GM12878 (cell line): ENCODE results near the gene GALR1. TPM values are rescaled to one million over a fixed set of nuclear protein-coding genes. Genes with fewer than 3 reads are reported as not detected.

Source experiments
- ATAC-seq: fragments of 200-7000 bp; cut with Tn5 transposase; 3 replicates; pipeline ENCODE4 v1.9.1; 2020; ENCODE audit warnings: mild to moderate bottlenecking, moderate library complexity
- BruUV-seq: library from RNA; stranded (reverse); fragments of 400-500 nt; replicated peaks from 2 replicates; lab custom pipeline; 2021; lab: Mats Ljungman, UMichigan
- CTCF ChIA-PET: fragments of 300-600 bp; sonication (Branson Sonifier 250); formaldehyde crosslinking; extraction: SDS; loops from one replicate; lab custom pipeline; 2021; ENCODE audit warnings: inconsistent platforms; lab: Yijun Ruan, JAX
- POLR2A ChIA-PET: fragments of 350-600 bp; formaldehyde crosslinking; extraction: SDS; loops from one replicate; lab custom pipeline; 2021; ENCODE audit warnings: inconsistent platforms; lab: Charles Lee
- RAD21 ChIA-PET: fragments of 300-600 bp; sonication (Branson Sonifier 250); formaldehyde crosslinking; loops from one replicate; lab custom pipeline; 2023; ENCODE audit warnings: antibody characterized with exemption; ENCODE audit not compliant: unreplicated experiment; lab: Charles Lee
- SMC1A ChIA-PET: fragments of 300-600 bp; sonication (Branson Sonifier 250); formaldehyde crosslinking; loops from one replicate; lab custom pipeline; 2023; ENCODE audit not compliant: unreplicated experiment, uncharacterized antibody; lab: Charles Lee
- DNase-seq: peaks from one replicate; pipeline ENCODE4 v3.0.0-alpha.2; 2011; ENCODE audit warnings: low read depth, low spot score
- FAIRE-seq: peaks from 3 replicates; lab custom pipeline; 2011; peaks lifted over from hg19 to GRCh38; lab: Jason Lieb, UNC
- H2AFZ ChIP-seq: 2 replicates; pipeline ENCODE4 v1.6.0; 2011; ENCODE audit warnings: low read depth, low read length, control low read depth; ENCODE audit not compliant: control insufficient read depth
- H3K27ac ChIP-seq: 2 replicates; pipeline ENCODE4 v1.5.1; 2011; ENCODE audit warnings: control low read depth; ENCODE audit not compliant: control insufficient read depth, insufficient read depth
- H3K27me3 ChIP-seq, 2 experiments: replicated peaks in 1 of 2; 2 replicates each; pipeline versions ENCODE4 v1.6.0 to v1.6.1; 2011; ENCODE audit warnings: low read length in 1 of 2; ENCODE audit not compliant: control insufficient read depth in 2 of 2, insufficient read depth in 2 of 2
- H3K36me3 ChIP-seq, 2 experiments: 2 replicates each; pipeline ENCODE4 v1.5.1; 2011; ENCODE audit warnings: low read length in 1 of 2; ENCODE audit not compliant: control insufficient read depth in 2 of 2, insufficient read depth in 2 of 2
- H3K4me1 ChIP-seq: 2 replicates; pipeline ENCODE4 v1.6.1; 2011; ENCODE audit warnings: mild to moderate bottlenecking, low read length, moderate library complexity, mixed read lengths; ENCODE audit not compliant: control insufficient read depth, insufficient read depth
- H3K4me2 ChIP-seq: 2 replicates; pipeline ENCODE4 v1.6.0; 2011; ENCODE audit warnings: control low read depth; ENCODE audit not compliant: control insufficient read depth, insufficient read depth
- H3K4me3 ChIP-seq: fragments of 200-600 bp; sonication (generic); 2 replicates; pipeline ENCODE4 v1.5.1; 2016
- H3K79me2 ChIP-seq: 2 replicates; pipeline ENCODE4 v1.6.0; 2011; ENCODE audit warnings: low read length; ENCODE audit not compliant: control insufficient read depth, insufficient read depth
- H3K9ac ChIP-seq: 2 replicates; pipeline ENCODE4 v1.8.0; 2011; ENCODE audit warnings: low read length, control low read depth, mixed read lengths; ENCODE audit not compliant: control insufficient read depth, insufficient read depth
- H3K9me3 ChIP-seq: replicated peaks from 3 replicates; pipeline ENCODE4 v1.5.1; 2011; ENCODE audit warnings: mild to moderate bottlenecking, low read length; ENCODE audit not compliant: control insufficient read depth, insufficient read depth
- H4K20me1 ChIP-seq: 2 replicates; pipeline ENCODE4 v1.6.0; 2011; ENCODE audit not compliant: control insufficient read depth, insufficient read depth
- CHD4 ChIP-seq: fragments of 200-600 bp; sonication (generic); IDR thresholded peaks from 2 replicates; pipeline ENCODE4 v1.6.1; 2016; ENCODE audit warnings: mild to moderate bottlenecking
- DPF2 ChIP-seq: fragments of 450-650 bp; IDR thresholded peaks from 2 replicates; pipeline ENCODE4 v1.6.1; 2017; ENCODE audit warnings: mild to moderate bottlenecking
- EGR1 ChIP-seq, 2 experiments: IDR thresholded peaks; 1 replicate in 1 of 2; 2 replicates in 1 of 2; pipeline ENCODE4 v1.6.1; 2011 to 2012; ENCODE audit warnings: low read depth in 2 of 2, low read length in 2 of 2, borderline replicate concordance in 1 of 2, mild to moderate bottlenecking in 1 of 2, moderate library complexity in 1 of 2
- EZH2 ChIP-seq: IDR thresholded peaks from 2 replicates; pipeline ENCODE4 v1.6.1; 2012; ENCODE audit warnings: low read depth, mild to moderate bottlenecking, control low read depth, inconsistent platforms, low read length, borderline replicate concordance; ENCODE audit not compliant: control insufficient read depth
- HDAC2 ChIP-seq: fragments of 200-600 bp; sonication (generic); IDR thresholded peaks from 2 replicates; pipeline ENCODE4 v1.6.1; 2017
- IRF3 ChIP-seq: fragments of 450-650 bp; IDR thresholded peaks from 2 replicates; pipeline ENCODE4 v1.6.1; 2014; ENCODE audit warnings: mild to moderate bottlenecking
- KDM1A ChIP-seq: fragments of 200-600 bp; sonication (generic); IDR thresholded peaks from 2 replicates; pipeline ENCODE4 v1.6.1; 2016; ENCODE audit warnings: borderline replicate concordance
- LARP7 ChIP-seq: fragments of 450-650 bp; IDR thresholded peaks from 2 replicates; pipeline ENCODE4 v1.6.1; 2017; ENCODE audit warnings: mild to moderate bottlenecking
- MAX ChIP-seq: IDR thresholded peaks from 2 replicates; pipeline ENCODE4 v1.6.1; 2012; ENCODE audit warnings: low read depth, low read length, improper control_type of control experiment
- NBN ChIP-seq: fragments of 450-650 bp; IDR thresholded peaks from 2 replicates; pipeline ENCODE4 v1.6.1; 2016
- PRDM15 ChIP-seq: fragments of 450-650 bp; formaldehyde crosslinking; IDR thresholded peaks from 2 replicates; pipeline ENCODE4 v1.4.0; 2020; ENCODE audit warnings: mild to moderate bottlenecking, moderate library complexity
- RAD21 ChIP-seq: IDR thresholded peaks from 2 replicates; pipeline ENCODE4 v1.6.1; 2011; ENCODE audit warnings: mild to moderate bottlenecking, low read depth, low read length, moderate library complexity; ENCODE audit not compliant: insufficient read depth
- SMC3 ChIP-seq: IDR thresholded peaks from 2 replicates; pipeline ENCODE4 v1.6.1; 2011; ENCODE audit warnings: low read length, improper control_type of control experiment, borderline replicate concordance
- SREBF2 ChIP-seq: IDR thresholded peaks from 2 replicates; pipeline ENCODE4 v1.6.1; 2012; ENCODE audit warnings: mild to moderate bottlenecking, low read length
- USF1 ChIP-seq: IDR thresholded peaks from 2 replicates; pipeline ENCODE4 v1.6.1; 2011; ENCODE audit warnings: borderline replicate concordance, low read depth, mild to moderate bottlenecking, moderate library complexity, mixed read lengths, low read length; ENCODE audit not compliant: insufficient read depth; ENCODE audit errors: extremely low read length
- YY1 ChIP-seq: IDR thresholded peaks from 2 replicates; pipeline ENCODE4 v1.6.1; 2011; ENCODE audit warnings: low read depth, mild to moderate bottlenecking, low read length
- ZBED1 ChIP-seq: IDR thresholded peaks from 2 replicates; pipeline ENCODE4 v1.6.1; 2016; ENCODE audit warnings: borderline replicate concordance
- ZNF217 ChIP-seq: fragments of 450-650 bp; IDR thresholded peaks from 2 replicates; pipeline ENCODE4 v1.6.1; 2017; ENCODE audit warnings: antibody characterized with exemption, mild to moderate bottlenecking
- WGBS: methylation state at CpG from one replicate; pipeline ENCODE4 v1.1.6; 2016; ENCODE audit warnings: low lambda C conversion rate; ENCODE audit not compliant: insufficient replicate concordance, insufficient coverage; ENCODE audit errors: missing lambda C conversion rate; 5-methylcytosine and 5-hydroxymethylcytosine counted together
- in situ Hi-C: fragments of 300-500 bp; cut with MboI; formaldehyde crosslinking; loops from 9 replicates; pipeline ENCODE4 v1.14.3; 2018; ENCODE audit warnings: mixed read lengths
- intact Hi-C: fragments of 100-400 bp; cut with micrococcal nuclease; formaldehyde crosslinking; loops from one replicate; pipeline ENCODE4 v1.14.2; 2022; ENCODE audit not compliant: unreplicated experiment
- polyA plus RNA-seq, 11 experiments: library from polyadenylated mRNA; depleted of rRNA in 4 of 11; unstranded in 6 of 11; stranded (reverse) in 5 of 11; fragments of >200 nt; fragmentation: Nextera tagmentation in 4 of 11; fragmentation: Illumina TruSeq in 1 of 11; extraction: Ambion mirVana in 4 of 11; extraction: Trizol in 1 of 11; gene quantifications; 1 replicate in 1 of 11; 2 replicates in 10 of 11; pipeline versions ENCODE4 v1.2.1 to v1.2.3, GENCODE V29; 2011 to 2016; ENCODE audit warnings: inconsistent platforms in 2 of 11, missing spikeins in 2 of 11, low read depth in 1 of 11
- total RNA-seq, 4 experiments: library from RNA; depleted of rRNA in 3 of 4; stranded (reverse); fragments of >200 nt in 3 of 4; fragmentation: Illumina TruSeq in 1 of 4; extraction: Trizol in 1 of 4; gene quantifications; 2 replicates each; pipeline versions ENCODE4 v1.2.1 to v1.2.3, GENCODE V29; 2013 to 2021

The GALR1 gene
- total and polyA plus RNA-seq, 10 of the 15 experiments (the other 5 are each of a cell fraction or from before 2014, with no cell fraction given) = not detected

- TF ChIP-seq USF1 = no peak
- TF ChIP-seq MAX = no peak
- TF ChIP-seq ZNF217 = no peak
- TF ChIP-seq RAD21 = no peak
- TF ChIP-seq YY1 = no peak
- TF ChIP-seq EZH2 = no peak
- no peak for TF ChIP-seq ZBED1
- no peak for TF ChIP-seq CHD4
- no peak for TF ChIP-seq EGR1 (IDR thresholded peaks at IDR 0.05; ENCODE audit: borderline replicate concordance in 1 of 2, low read depth in 2 of 2, low read length in 2 of 2)
These were observed 48.1 kb upstream of the GALR1 start (continued) for GRCh38 chr18:77201506-77201905.

GRCh38 chr18:77202329-77202728 lies 47.3 kb upstream of the GALR1 start:
- no peak for FAIRE-seq
- intact Hi-C loops (loop anchor here (10.0 kb wide), 1 partner anchor 398 kb away; no protein-coding TSS in a partner anchor), in situ Hi-C loops (loop anchor here (5.0 kb wide), 1 partner anchor 200 kb away; no protein-coding TSS in a partner anchor)
- no peak for TF ChIP-seq LARP7
- no peak for TF ChIP-seq DPF2
- no peak for TF ChIP-seq PRDM15
- no peak for TF ChIP-seq SMC3
- no peak for TF ChIP-seq SREBF2
- TF ChIP-seq HDAC2 = no peak
- TF ChIP-seq KDM1A = no peak
- no peak for TF ChIP-seq NBN
- TF ChIP-seq IRF3 = no peak
- ATAC-seq = no peak
- no peak for DNase-seq
- no TSS peak for BruUV-seq
- 26% methylated on average over 7 of the region's 7 CpGs for WGBS
- POLR2A ChIA-PET = no interaction called here
- H3K79me2 ChIP-seq = no peaks in the 10 kb centered on the region
- no peaks in the 10 kb centered on the region for H3K9me3 ChIP-seq
- no peak overlapping the region for H3K4me2 ChIP-seq
- no peaks in the 10 kb centered on the region for H4K20me1 ChIP-seq
- H3K9ac ChIP-seq = no peak overlapping the region
- CTCF ChIA-PET = interaction anchor here (1.0 to 4.3 kb wide), 4 partner anchors 9 to 220 kb away, joined by 3 to 19 read pairs (median 4); no protein-coding TSS in a partner anchor
- H3K27me3 ChIP-seq = no peaks in the 10 kb centered on the region
- no peak overlapping the region for H2AFZ ChIP-seq
- no peak overlapping the region for H3K4me3 ChIP-seq
- H3K36me3 ChIP-seq = no peaks in the 10 kb centered on the region
- no peaks in the 10 kb centered on the region; the same call in 1 of the 2 replicates for H3K4me1 ChIP-seq
- RAD21 ChIA-PET = interaction anchor here (1.0 kb wide), 1 partner anchor 10 kb away, joined by 4 read pairs; no protein-coding TSS in a partner anchor
- SMC1A ChIA-PET = interaction anchor here (0.7 to 1.8 kb wide), 2 partner anchors 9 to 199 kb away, joined by 3 to 5 read pairs; no protein-coding TSS in a partner anchor
- no peak overlapping the region for H3K27ac ChIP-seq
